ENCODE results near the gene ZNF501. TPM values are rescaled to one million over a fixed set of nuclear protein-coding genes. Genes with fewer than 3 reads are reported as not detected.

The ZNF501 gene
- total RNA-seq, 2 experiments from 2014 or later = 0.22 to 0.47 TPM

DNA sequence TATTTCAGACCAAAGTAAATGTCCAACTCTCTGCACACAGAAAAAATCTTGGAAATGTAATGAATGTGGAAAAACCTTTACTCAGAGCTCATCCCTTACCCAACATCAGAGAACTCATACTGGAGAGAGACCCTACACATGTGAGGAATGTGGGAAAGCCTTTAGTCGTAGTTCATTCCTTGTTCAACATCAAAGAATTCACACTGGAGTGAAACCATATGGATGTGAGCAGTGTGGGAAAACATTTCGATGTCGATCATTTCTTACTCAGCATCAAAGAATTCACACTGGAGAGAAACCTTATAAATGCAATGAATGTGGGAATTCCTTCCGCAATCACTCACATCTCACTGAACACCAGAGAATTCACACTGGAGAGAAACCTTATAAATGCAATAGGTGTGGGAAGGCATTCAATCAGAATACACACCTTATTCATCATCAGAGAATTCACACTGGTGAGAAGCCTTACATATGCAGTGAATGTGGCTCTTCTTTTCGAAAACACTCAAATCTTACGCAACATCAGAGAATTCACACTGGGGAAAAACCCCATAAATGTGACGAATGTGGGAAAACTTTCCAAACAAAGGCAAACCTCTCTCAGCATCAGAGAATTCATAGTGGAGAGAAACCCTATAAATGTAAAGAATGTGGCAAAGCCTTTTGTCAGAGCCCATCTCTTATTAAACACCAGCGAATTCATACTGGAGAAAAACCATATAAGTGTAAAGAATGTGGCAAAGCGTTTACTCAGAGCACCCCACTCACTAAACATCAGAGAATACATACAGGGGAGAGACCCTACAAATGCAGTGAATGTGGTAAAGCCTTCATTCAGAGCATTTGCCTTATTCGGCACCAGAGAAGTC lies 8.0 kb upstream of the ZNF501 start:
- no peak overlapping the region for H3K27ac Mint-ChIP-seq
- H3K4me3 Mint-ChIP-seq = no peak overlapping the region
- Histone ChIP-seq H3K27me3 (ENCODE audit: control insufficient read depth in 1 of 2, insufficient read depth in 2 of 2, low read length in 2 of 2) (no peaks in the 10 kb centered on the region), H3K4me3 (ENCODE audit: low read length) (no peak overlapping the region), H3K9me3 (ENCODE audit: control insufficient read depth in 1 of 2, insufficient read depth in 1 of 2, low read length in 2 of 2) (peaks cover 30 to 84% of the 10 kb centered on the region in 2 experiments), H3K4me1 (ENCODE audit: insufficient read depth, low read length) (no peaks in the 10 kb centered on the region), H3K36me3 (ENCODE audit: insufficient read depth, low read length) (peaks cover 16% of the 10 kb centered on the region), H3K27ac (ENCODE audit: low read depth in 1 of 2, low read length in 2 of 2) (no peak overlapping the region)
- no peak for DNase-seq
- H3K9me3 Mint-ChIP-seq = peaks cover 39% of the 10 kb centered on the region
- intact Hi-C loops (cut with DNase I, micrococcal nuclease) = loop anchor here in 1 of 2 experiments (10.0 kb wide), 1 partner anchor 77 kb away; the partner anchor contains the start of gene ZNF35
- ChIA-PET POLR2A (no interaction called here), CTCF (no interaction called here)
- no peaks in the 10 kb centered on the region for H3K4me1 Mint-ChIP-seq (ENCODE audit: low read depth)
- H3K36me3 Mint-ChIP-seq (ENCODE audit: low read depth) = peaks cover 92% of the 10 kb centered on the region
- H3K27me3 Mint-ChIP-seq = no peaks in the 10 kb centered on the region
- TF ChIP-seq, protein P1, sequence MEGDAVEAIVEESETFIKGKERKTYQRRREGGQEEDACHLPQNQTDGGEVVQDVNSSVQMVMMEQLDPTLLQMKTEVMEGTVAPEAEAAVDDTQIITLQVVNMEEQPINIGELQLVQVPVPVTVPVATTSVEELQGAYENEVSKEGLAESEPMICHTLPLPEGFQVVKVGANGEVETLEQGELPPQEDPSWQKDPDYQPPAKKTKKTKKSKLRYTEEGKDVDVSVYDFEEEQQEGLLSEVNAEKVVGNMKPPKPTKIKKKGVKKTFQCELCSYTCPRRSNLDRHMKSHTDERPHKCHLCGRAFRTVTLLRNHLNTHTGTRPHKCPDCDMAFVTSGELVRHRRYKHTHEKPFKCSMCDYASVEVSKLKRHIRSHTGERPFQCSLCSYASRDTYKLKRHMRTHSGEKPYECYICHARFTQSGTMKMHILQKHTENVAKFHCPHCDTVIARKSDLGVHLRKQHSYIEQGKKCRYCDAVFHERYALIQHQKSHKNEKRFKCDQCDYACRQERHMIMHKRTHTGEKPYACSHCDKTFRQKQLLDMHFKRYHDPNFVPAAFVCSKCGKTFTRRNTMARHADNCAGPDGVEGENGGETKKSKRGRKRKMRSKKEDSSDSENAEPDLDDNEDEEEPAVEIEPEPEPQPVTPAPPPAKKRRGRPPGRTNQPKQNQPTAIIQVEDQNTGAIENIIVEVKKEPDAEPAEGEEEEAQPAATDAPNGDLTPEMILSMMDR (IDR thresholded peaks at IDR 0.05) = no peak
- ATAC-seq (ENCODE audit: poor library complexity) = no peak

DNA sequence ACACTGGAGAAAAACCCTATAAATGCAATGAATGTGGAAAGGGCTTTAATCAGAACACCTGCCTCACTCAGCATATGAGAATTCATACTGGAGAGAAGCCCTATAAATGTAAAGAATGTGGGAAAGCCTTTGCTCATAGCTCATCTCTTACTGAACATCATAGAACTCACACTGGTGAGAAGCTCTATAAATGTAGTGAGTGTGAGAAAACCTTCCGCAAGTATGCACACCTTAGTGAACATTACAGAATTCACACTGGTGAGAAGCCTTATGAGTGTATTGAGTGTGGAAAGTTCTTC lies 7.4 kb upstream of the ZNF501 start:
- POLR2A ChIA-PET = no interaction called here

DNA sequence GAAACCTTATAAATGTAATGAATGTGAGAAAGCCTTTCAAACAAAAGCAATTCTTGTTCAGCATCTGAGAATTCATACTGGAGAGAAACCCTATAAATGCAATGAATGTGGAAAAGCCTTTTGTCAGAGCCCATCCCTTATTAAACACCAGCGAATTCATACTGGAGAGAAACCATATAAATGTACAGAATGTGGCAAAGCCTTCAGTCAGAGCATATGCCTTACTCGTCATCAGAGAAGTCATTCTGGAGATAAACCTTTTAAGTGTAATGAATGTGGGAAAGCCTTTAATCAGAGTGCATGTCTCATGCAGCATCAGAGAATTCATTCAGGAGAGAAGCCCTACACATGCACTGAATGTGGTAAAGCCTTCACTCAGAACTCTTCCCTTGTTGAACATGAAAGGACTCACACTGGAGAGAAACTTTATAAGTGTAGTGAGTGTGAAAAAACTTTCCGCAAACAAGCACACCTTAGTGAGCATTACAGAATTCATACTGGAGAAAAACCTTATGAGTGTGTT lies 5.3 kb downstream of the ZNF501 start:
- Mint-ChIP-seq H3K27ac (no peak overlapping the region), H3K27me3 (no peaks in the 10 kb centered on the region), H3K9me3 (peaks cover 34% of the 10 kb centered on the region), H3K4me3 (no peak overlapping the region), H3K36me3 (ENCODE audit: low read depth) (peaks cover 83% of the 10 kb centered on the region), H3K4me1 (ENCODE audit: low read depth) (peaks cover 9% of the 10 kb centered on the region)
- H3K4me1 ChIP-seq (ENCODE audit: insufficient read depth, low read length) = peaks cover 2% of the 10 kb centered on the region
- ChIA-PET CTCF (no interaction called here), POLR2A (no interaction called here)
- H3K27ac ChIP-seq (ENCODE audit: low read depth in 1 of 2, low read length in 2 of 2) = no peak overlapping the region
- H3K9me3 ChIP-seq (ENCODE audit: control insufficient read depth in 1 of 2, insufficient read depth in 1 of 2, low read length in 2 of 2) = peaks cover 26 to 77% of the 10 kb centered on the region in 2 experiments
- intact Hi-C loops (cut with DNase I, micrococcal nuclease) = no loop called here
- peaks cover 29% of the 10 kb centered on the region for H3K36me3 ChIP-seq (ENCODE audit: insufficient read depth, low read length)
- H3K4me3 ChIP-seq (ENCODE audit: low read length) = no peak overlapping the region
- TF ChIP-seq, protein P1 (IDR thresholded peaks at IDR 0.05) = no peak
- DNase-seq (no peak), ATAC-seq (ENCODE audit: poor library complexity) (no peak)
- no peaks in the 10 kb centered on the region for H3K27me3 ChIP-seq (ENCODE audit: control insufficient read depth in 1 of 2, insufficient read depth in 2 of 2, low read length in 2 of 2)

More for the DNA sequence above, 7.4 kb upstream of the ZNF501 start:
- CTCF ChIA-PET = no interaction called here
- Histone ChIP-seq H3K9me3 (ENCODE audit: control insufficient read depth in 1 of 2, insufficient read depth in 1 of 2, low read length in 2 of 2) (peaks cover 36 to 87% of the 10 kb centered on the region in 2 experiments), H3K36me3 (ENCODE audit: insufficient read depth, low read length) (peaks cover 16% of the 10 kb centered on the region), H3K4me3 (ENCODE audit: low read length) (no peak overlapping the region), H3K27me3 (ENCODE audit: control insufficient read depth in 1 of 2, insufficient read depth in 2 of 2, low read length in 2 of 2) (no peaks in the 10 kb centered on the region), H3K27ac (ENCODE audit: low read depth in 1 of 2, low read length in 2 of 2) (no peak overlapping the region), H3K4me1 (ENCODE audit: insufficient read depth, low read length) (no peaks in the 10 kb centered on the region)
- intact Hi-C loops (cut with DNase I, micrococcal nuclease) = loop anchor here in 1 of 2 experiments (10.0 kb wide), 1 partner anchor 77 kb away; the partner anchor contains the start of gene ZNF35
- DNase-seq (no peak), ATAC-seq (ENCODE audit: poor library complexity) (no peak)
- H3K9me3 Mint-ChIP-seq = peaks cover 34% of the 10 kb centered on the region
- no peaks in the 10 kb centered on the region for H3K4me1 Mint-ChIP-seq (ENCODE audit: low read depth)
- no peaks in the 10 kb centered on the region for H3K27me3 Mint-ChIP-seq
- H3K27ac Mint-ChIP-seq = no peak overlapping the region
- H3K36me3 Mint-ChIP-seq (ENCODE audit: low read depth) = peaks cover 88% of the 10 kb centered on the region
- TF ChIP-seq, protein P1 (IDR thresholded peaks at IDR 0.05) = no peak
- no peak overlapping the region for H3K4me3 Mint-ChIP-seq
